HG03571 (cell line): Measurements from ENCODE around the gene TTC31.
"Not testable (repeated sequence)": the region's sequence is repeated elsewhere in the genome, so short reads cannot be mapped to it uniquely, and the experiment has no call there.

Source experiments
- ATAC-seq: cut with Tn5 transposase; IDR thresholded peaks from one replicate; pipeline ENCODE4 v1.9.1; 2021; ENCODE audit not compliant: unreplicated experiment

TTC31 gene

DNA sequence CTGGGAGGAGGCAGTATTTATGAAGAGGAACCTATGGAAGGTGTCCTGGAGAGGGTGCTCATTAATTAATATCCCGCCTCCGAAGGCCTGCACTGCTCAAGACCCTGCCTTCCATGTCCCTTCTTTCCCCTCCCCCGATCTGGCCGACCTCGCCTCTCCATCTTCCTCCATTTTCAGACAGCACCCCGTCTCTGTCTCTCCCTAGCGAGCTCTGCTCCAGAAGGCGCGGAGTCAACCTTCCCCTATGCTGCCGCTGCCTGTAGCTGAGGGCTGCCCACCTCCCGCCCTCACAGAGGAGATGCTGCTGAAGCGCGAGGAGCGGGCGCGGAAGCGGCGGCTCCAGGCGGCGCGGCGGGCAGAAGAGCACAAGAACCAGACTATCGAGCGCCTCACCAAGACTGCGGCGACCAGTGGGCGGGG is 25.7 kb upstream of the TTC31 start:
- ATAC-seq: no peak

DNA sequence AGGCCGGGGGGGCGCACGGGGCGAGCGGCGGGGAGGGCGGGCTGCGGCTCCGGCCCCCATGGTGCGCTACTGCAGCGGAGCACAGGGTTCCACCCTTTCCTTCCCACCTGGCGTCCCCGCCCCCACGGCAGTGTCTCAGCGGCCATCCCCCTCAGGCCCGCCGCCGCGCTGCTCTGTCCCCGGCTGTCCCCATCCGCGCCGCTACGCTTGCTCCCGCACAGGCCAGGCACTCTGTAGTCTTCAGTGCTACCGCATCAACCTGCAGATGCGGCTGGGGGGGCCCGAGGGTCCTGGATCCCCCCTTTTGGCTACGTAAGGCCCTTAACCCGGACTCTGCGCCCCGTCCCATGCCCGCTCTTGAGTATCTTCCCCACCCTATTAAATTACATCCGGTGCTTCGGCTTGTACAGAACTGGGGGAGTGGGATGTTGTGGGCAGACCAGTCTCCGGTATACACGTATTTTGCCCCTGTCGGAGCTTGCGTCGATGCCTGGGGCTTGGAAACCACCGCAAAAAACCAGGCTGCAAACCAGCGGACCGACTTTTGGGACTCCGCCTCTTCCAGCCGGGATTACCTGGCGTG is 25.2 kb upstream of the TTC31 start:
- peak; percentile 25 for ATAC-seq

DNA sequence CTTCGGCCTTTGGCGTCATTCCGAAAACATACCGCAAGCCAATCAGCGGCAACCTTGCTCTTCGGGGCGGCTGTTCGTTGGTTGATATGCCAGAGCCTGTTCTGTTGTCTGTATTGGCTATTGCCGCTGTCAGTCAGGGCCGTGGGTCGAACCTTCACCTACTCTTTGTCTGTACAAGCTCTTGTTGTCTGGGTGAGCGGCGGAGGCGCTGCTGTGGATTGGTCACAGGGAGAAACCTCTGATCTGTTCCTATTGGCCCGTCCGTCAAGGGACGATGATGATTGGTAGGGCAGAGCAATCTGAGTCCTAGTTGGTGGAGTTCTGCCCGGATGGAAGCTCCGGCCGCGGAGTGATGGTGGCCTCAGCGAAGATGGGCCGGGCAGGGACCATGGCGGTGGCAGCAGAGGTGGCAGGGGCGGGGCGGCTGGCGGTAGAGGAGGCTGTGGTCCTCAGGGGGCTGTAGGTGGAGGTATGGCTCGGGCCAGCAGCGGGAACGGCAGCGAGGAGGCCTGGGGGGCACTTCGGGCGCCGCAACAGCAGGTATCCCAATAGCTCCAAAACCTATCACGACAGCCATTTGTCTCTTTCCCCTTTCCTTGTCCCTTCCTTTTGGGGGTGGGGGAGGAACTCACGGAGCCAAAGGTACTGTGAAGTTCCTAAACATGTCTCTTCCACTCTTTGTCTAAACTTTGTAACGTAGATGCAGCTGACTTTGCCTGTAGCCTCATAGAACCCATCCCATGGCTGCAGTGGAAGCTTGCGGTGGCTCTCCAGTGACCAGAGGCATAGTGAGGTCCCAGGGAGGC is 24.5 kb upstream of the TTC31 start, which contains the start of gene WBP1:
TSS of gene WBP1 (plus strand) at position 307 of the 806 bp plus-strand sequence. CDS start at position 472, 165 bp downstream.
- peak; percentile 77 for ATAC-seq

DNA sequence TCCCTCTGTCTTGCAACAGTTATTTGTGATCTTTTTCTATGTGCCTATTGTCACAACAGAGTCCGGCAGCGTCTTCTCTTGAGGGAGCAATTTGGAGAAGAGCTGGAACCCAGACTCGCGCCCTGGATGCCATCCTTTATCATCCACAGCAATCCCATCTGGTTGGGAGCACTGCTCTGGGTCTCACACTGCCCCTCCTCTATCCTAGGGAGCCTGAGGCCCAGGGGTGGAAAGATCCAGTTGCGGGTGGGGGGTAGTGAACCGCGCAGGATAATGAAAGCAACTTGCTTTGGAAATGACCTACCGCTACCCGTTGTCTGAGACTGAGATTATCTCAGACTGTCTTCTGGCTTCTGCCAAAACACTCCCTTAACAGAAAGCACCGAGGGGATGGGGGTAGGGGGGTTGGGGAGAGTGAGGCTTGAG is 23.9 kb upstream of the TTC31 start:
- ATAC-seq: no peak

DNA sequence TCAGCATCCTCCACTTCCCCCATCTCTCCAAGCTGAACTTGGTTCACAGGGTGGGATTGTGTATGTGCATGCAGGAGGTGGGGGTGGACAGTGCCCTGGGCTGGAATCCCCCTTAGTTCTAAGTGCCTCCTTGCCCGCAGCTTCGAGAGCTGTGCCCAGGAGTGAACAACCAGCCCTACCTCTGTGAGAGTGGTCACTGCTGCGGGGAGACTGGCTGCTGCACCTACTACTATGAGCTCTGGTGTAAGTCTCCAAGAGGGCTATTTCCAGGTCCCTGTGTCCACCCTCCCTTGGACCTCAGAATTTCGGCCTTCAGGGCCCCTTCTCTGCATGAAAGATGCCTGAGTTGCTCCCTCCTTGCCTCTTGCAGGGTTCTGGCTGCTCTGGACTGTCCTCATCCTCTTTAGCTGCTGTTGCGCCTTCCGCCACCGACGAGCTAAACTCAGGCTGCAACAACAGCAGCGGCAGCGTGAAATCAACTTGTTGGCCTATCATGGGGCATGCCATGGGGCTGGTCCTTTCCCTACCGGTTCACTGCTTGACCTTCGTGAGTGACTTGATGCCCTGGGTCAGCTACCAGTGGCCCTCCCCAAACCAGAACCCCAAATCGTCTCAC is 23.3 kb upstream of the TTC31 start:
- ATAC-seq: not testable (repeated sequence)

DNA sequence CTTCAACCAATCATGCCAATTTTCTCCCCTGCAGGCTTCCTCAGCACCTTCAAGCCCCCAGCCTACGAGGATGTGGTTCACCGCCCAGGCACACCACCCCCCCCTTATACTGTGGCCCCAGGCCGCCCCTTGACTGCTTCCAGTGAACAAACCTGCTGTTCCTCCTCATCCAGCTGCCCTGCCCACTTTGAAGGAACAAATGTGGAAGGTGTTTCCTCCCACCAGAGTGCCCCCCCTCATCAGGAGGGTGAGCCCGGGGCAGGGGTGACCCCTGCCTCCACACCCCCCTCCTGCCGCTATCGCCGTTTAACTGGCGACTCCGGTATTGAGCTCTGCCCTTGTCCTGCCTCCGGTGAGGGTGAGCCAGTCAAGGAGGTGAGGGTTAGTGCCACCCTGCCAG is 22.7 kb upstream of the TTC31 start:
- not testable (repeated sequence) for ATAC-seq

DNA sequence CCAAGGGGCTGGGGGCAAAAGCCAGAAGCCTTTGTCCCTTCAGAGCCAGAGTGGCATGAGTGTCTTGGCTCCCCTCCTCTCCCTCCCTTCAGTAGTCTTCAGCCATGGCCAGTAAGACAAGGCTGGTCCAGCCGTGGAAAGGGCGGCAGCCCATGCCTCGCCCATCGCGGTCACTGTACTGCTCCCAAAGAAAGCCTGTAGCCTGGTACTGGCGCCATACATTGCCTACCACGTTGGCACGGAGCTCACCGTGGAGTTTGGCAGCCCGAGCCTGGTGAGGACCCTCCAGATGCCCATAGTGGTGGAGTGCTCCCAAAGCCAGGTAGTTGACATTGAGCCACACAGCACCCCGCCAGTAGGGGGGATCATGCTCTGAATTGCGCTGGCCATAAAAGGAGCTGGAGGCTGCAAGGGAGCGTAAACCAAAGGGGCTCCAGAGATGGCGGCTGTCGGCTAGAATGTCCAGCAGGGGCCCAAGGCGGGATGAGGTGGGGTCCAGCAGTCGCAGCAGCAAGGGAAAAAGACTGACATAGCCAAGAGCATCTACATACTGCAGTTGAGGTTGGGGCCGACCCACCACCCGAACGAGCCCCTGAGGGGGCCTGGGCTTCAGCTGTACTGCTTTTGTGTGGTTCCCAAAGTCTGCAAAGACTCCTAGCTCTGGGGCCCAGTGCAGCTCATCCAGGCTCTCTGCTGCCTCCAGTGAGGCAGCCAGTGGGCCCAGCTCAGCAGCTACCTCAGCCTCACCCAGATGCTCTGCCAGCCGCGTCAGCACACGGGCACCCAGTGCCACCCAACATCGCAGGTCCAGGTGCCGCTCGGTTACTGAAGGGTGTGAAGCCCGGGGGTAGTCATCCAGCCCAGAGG is 21.5 kb upstream of the TTC31 start:
- no peak for ATAC-seq

DNA sequence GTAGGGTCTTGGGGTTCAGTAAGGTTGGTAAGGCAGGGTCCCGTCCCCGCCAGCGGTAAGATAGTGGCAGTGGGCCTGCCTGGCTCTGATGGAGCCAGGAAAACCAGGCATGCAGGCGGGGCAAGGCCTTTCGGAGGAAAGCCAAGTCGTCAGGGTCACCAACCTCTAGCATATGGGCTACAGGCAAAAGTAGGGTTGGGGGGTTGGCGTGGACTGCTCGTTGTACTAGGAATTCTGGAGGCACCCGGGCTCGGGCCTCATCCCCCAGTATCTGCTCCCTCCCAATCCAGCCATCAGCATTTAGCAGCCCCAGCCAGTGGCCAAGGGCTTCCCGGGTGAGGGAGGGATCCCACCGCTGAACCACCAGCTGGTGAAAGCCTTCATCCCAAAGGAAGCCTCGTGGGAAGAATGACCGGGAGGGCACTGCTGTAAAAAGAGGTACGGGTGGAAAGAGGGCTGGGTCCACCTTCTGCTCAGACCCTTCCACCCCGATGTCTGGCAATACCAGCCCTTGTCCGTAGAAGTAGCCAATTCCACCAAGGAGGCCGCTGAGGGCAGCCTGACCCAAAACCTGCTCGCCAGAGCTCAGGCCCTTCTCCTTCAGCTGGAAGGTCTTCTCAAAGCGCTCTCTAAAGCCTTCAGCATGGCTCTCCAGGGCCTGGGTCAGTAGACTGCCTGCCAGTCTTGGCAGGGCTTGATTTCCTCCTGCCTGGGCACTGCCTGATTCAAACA is 20.7 kb upstream of the TTC31 start:
- no peak for ATAC-seq

DNA sequence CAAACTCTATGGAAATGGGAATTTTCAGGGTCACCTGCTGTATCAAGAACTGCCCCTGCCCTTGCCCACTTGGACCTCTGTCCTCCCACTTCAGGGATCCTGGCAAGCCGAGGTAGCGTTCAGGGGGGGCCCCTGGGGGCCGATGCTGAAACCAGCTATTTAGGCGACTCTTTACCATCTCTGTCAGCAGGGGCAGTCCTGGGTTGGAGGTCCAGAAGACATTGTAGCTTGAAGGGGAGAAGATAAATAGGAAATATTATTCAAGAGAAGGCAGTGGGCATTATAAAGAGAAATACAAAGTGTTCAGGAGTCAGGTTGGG is 20.1 kb upstream of the TTC31 start:
- no peak for ATAC-seq

DNA sequence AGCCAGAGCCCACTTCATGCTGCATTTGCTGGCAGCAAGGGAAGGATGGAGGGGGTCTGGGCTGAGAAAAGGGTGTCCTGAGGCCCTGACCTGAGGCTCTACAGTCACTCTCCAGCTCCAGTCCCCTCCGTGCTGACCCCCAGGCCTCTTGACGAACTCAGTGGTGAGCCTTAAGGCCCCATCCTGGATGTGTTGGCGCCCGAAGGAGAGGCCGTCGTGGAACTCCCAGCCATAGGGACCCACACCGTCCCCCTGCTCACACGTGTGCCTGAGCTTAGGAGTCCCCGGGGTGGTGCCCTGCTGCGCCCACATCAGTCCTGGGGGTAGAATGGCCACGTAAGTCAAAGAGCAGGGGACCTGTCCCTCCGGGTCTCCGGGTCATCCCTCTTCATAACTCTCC is 18.5 kb upstream of the TTC31 start:
- no peak for ATAC-seq

DNA sequence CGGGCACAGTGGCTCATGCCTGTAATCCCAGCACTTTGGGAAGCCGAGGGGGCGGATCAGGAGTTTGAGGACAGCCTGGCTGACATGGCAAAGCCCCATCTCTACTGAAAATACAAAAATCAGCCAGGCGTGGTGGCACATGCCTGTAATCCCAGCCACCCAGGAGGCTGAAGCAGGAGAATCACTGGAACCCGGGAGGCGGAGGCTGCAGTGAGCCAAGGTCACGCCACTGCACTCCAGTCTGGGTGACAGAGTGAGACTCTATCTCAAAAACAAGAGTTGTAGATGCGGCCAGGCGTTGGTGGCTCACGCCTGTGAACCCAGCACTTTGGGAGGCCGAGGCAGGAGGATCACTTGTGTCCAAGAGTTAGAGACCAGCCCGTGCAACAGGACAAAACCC is 12.1 kb upstream of the TTC31 start:
- ATAC-seq: not testable (repeated sequence)

DNA sequence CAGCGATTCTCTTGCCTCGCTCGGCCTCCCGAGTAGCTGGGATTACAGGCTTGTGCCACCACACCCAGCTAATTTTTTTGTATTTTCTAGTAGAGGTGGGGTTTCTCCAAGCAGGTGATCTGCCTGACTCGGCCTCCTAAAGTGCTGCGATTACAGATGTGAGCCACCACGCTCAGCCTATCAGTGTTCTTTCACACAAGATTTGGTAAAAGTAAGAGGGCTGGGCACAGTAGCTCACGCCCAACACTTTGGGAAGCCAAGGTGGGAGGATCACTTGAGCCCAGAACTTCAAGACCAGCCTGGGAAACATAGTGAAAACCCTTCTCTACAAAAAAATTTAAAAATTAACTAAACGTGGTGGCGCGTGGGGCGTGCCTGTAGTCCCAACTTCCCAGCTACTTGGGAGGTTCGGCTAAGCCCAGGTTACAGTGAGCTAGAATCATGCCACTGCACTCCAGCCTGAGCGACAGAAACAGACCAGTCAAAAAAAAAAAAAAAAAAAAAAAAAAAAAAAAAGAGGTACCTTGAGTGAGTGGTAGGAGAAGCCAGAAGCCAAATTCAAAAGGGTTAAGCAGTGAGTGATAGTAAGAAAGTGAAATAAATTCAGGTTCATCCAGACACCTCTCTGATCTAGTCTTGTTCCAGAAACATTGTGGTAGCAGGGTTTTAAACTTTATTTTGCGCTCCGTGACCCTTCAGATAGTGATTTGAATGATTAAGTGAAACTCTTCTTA is 11.4 kb upstream of the TTC31 start:
- no peak for ATAC-seq

DNA sequence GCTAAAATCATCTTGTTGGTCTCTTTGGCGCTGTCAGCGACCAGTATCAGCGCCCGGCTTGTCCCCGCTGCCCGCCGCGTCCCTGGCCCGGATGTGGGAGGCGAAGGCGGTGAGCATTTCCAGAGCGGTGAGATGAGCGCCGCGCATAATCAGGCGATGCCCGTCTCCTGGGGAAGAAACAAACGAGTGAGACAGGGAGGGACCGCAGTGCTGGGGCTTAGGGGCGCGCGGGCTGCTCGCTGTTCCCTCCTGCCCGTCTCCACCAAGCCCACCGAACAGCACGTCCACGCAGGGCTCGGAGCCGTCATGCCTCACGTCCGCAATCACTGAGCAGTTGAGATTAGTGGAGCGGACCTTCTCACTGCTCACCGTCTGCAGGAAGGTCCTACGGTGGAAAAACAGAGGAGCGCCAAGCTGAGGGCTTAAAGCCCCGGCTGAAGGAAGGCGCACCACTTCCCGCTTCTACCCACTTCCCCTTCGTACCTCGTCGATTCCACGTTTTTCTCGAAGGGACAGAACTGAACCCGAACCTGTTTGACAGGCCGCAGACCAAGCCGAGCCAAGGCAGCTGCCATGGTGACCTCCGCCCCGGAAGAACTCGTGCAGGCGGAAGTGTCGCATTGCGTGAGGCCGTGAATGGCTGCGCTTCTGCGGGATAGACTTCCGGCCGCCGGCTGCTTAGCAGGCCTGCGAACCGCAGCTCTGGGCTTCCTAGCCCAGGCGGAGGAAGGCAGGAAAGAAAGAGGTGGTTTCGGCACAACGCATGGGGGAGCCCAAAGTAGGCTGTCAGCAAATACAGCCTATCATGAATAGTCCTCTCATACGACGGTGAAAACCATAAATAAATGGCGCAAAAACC is 10.6 kb upstream of the TTC31 start, which contains the start of gene MRPL53:
TSS of gene MRPL53 (minus strand) at position 595 of the 859 bp plus-strand sequence. CDS start at position 575, 20 bp downstream.
- ATAC-seq: peak; percentile 81

DNA sequence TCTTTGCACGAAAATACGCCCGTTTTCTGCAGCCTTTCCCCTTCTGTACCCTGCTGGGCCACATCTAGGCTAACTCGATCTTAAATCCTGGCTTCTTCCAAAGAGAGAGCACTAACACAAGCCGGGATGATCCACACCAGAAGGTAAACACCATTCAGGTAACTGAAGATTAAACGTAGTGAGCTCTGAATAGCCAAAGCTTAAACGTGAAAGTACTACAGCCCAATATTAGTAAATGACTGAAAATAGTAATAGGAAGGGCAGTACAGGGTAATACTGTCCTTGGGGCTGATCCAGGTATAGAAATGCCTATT is 10.0 kb upstream of the TTC31 start:
- no peak for ATAC-seq

DNA sequence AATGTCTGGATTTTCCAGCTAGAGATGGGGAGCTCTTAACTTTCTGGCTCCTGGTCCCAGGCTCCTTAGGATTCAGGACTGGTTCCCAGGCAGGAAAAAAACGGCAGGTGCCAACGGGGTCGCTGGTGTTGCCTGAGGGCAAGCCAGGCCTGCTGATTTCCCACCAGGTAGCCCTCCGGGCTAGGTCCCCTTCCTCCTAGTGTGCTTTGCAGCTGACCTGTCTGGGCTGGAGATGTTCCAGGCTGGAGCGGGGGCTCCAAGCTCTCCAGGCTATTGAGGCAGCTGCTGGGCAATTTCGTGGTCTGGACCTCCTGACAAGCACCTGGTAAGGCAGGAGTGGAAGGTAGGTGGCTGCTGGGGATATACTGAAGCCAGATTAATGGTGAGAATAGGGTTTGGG is 8.4 kb upstream of the TTC31 start:
- no peak for ATAC-seq

DNA sequence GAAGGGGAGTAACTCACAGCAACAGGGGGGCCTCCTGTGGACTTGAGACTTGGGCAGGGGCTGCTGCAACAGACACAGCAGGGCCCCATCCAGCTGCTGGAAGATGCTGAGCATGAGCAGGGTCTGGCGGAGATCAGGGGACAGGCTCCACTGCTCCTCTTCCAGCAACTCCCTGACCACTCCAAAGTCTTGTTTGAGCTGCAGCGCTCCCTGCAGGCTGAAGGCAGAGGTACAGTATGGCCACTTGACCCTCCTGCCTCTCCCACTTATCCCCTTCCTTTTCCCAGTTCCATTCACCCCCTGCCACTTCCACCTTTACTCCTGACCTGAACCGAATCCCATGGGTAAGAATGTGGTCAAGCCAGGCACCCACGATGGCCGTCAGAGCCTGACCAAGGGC is 8.0 kb upstream of the TTC31 start:
- ATAC-seq: no peak

DNA sequence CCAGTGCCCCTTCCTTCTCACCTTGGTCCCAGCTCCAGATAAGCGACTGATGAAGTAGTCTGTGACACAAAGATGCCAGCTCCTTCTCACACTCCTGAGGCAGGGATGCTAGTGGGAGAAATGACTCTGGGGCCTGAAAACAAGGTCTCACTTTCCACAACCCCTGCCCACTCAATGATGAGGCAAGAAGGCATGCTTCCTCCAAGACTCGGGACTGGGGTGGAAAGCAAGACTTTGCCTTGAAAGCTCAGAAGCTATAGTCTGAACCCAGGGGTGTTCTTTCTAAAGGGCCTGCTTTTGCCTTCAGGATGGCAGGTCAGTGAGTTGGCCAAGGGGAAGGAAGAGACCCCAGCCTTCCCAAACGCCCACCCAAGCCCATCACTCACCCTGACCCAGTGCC is 1.4 kb upstream of the TTC31 start:
- no peak for ATAC-seq

DNA sequence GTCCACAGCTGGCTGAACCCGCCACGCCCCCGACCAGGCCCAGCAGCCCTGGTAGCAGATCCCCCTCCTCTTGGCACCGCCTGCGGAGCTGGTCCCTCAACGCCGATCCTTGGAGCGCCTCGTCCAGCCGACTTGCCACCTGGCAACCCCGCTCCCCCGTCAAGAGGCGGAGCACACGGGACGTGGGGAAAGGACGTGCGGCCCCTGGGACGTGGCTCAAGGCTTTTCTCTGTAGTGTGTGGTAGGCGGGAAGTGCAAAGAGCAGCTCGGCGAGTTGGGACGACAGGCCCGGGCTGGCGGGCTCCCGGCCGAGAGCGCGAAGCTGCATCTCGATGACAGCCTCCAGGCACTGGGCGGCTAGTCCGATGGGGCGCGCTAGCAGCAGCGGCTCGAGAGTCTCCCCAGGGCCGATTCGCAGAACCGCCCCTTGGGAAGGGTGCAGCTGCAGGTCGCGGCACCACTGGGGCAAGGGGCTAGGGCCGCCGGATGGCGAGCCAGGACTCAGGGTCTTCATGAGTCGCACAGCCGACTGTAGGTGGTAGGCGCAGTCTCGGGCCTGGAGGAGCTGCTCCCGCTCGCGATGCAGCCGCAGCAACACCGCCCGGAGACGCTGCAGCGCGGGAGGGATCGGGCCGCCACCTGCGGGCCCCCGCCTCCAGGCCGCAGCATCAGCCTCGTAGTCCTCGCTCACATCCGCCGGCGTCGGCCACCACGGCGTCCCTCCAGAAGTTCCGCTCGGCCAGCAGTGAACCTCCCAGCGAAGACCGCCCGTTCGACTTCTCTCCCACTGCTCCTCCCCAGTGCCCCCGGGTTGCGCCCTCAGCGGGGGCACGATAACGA is 700 bp upstream of the TTC31 start:
- peak; percentile 44 for ATAC-seq
